Activated CD4-positive, alpha-beta T cell treated with anti-CD3 and anti-CD28 coated beads for 1 hour (primary cell): ENCODE data around the gene DCK.
"Not testable (repeated sequence)": the region's sequence is repeated elsewhere in the genome, so short reads cannot be mapped to it uniquely, and the experiment has no call there.

Experiments
- DNase-seq: peaks from one replicate; pipeline ENCODE4 v3.0.0-alpha.2; 2020

Gene DCK

GRCh38 chr4:70993181-70994068 lies at the start of gene DCK:
DCK (plus strand) TSS chr4:70993649; CDS start chr4:70993836, 187 bp downstream.
- peak; percentile 73 for DNase-seq

DNA sequence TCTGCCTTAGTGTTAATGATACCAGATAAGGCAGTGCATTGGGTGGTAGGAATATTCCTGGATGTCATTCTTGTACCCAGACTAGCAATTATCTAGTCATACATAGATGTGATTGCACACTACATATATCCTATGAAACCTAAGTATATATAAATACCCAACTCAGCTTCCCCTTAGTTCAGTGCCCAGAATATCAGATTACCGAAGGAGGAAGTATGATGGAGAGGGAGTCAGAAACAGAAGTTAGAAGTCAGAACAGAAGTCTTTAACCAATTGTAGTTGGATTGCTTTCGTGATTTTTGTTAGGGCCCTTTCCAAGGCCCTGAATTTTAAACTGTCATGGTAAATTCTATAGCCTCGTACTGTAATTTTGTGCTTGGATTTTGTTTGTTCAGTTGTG lies 48.4 kb upstream of the DCK start:
- no peak for DNase-seq

DNA sequence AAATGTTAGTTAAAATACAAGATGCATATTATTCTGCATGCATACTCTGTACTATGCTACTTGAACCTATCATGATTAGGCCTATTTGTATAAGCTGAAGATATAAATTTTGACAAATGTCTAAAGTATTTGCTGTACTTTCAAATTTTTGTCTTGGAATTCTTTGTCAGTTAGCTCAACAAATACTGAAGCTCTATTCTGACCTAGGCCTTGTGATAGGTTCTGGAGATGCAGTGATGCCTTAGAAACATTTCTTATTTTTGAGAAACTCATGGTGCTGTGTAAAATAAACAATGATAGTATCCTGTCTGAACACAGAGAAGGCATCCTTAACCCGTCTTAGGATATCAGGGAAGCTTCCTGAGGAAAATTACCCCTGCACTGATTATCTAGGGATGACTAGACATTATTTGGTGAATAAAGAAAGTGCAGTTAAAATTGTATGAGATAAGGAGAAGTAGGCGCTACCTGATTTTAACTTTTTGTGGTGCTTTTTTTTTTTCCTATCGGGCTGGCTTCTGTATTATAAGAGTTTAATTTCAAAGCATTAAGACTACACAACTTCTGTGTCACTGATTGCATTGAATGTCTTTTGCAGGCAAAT lies 47.9 kb upstream of the DCK start:
- no peak for DNase-seq

GRCh38 chr4:70946939-70947338 lies 46.5 kb upstream of the DCK start:
- no peak for DNase-seq

- no peak for DNase-seq
Observed at GRCh38 chr4:70948665-70949260, 44.7 kb upstream of the DCK start.

- DNase-seq: no peak
Observed at GRCh38 chr4:70954032-70954431, 39.4 kb upstream of the DCK start.

- no peak for DNase-seq
Observed at GRCh38 chr4:70956549-70957210, 36.8 kb upstream of the DCK start.

DNA sequence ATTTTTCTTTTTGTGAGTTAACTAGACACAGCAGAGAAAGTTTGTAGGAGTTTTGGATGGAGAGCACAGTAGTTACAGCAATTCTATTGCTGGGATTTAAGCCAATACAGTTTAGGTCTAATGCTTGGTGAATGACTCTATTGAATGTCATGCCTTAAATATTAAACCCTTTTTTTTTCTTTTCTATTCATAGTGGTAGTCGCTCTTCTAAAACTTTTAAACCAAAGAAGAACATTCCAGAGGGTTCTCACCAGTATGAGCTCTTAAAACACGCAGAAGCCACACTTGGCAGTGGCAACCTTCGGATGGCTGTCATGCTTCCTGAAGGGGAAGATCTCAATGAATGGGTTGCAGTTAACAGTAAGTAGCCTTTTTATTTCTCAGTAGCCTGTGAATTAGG lies 34.8 kb upstream of the DCK start:
- no peak for DNase-seq

DNA sequence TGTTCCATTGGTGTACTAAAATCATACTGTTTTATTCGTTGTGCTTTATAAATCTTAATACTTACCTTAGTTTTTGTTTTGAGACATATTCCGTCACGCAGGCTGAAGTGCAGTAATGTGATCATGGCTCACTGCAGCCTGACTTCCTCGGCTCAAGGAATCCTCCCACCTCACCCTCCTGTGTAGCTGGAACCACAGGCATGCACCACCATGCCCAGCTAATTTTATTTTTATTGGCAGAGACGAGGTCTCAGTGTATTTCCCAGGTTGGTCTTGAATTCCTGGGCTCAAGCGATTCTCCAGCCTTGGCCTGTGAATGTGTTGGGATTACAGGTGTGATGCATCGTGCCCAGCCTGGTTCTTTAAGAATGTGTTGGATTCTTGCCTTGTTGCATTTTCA lies 24.4 kb upstream of the DCK start:
- DNase-seq: no peak

GRCh38 chr4:70976252-70976651 lies 17.2 kb upstream of the DCK start:
- no peak for DNase-seq

GRCh38 chr4:70979445-70980008 lies 13.9 kb upstream of the DCK start:
- no peak for DNase-seq

DNA sequence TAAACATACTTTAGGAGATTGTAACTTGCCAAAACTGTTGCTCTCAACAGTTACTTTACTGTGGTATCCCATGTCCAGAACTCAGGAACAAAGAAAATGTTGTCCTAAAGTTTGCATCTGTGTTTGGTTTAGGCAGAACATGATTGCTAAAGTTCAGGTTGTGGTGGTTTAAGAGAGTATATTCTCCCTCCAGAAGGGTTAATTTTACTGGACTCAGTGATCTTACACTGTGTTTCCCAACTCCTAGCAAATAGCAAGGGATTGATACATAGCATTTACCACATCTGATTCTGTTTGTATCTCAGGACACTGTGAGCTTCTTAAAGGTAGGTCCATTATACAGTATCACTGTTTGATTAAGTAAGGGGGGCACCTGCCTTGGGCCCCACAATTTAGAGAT lies 13.3 kb upstream of the DCK start:
- DNase-seq: no peak

GRCh38 chr4:70984106-70984505 lies 9.3 kb upstream of the DCK start:
- DNase-seq: no peak

DNA sequence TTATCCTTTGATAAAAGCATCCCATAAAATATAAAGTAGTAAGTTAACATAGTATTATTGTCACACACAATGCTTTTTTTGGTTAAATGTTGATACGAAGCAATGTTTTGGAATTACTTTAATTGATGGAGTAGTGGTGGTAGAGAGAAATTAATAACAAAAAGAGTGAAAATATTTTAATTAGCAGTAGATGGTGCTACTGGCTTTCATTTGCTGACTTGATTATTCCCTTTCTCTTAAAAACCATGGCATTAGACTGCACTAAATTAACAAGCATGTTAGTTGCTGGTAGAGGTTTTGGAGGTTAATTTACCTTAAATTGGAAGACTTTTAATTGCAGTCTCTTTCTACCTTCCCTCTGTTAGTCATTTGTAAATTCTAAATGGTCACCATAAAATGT lies 8.9 kb upstream of the DCK start:
- DNase-seq: no peak

DNA sequence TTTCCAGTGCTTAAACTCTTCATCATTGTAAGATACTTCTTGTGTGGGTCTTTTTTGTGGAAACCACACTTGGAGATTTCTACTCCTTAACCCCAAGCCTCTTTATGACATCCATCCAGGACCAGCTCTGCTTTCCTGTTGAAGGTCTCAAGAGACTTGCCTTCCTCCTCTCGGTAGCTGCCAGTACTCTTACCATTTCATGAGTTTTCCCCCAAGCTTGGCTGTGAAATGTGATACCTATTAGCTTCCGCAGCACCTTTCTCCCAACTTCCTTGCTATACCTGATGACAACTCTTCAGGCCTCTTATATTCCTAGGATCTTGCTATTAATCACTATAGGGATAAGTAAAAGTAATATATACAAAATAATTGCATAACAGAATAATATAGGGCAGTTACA lies 1.9 kb upstream of the DCK start:
- DNase-seq: no peak

DNA sequence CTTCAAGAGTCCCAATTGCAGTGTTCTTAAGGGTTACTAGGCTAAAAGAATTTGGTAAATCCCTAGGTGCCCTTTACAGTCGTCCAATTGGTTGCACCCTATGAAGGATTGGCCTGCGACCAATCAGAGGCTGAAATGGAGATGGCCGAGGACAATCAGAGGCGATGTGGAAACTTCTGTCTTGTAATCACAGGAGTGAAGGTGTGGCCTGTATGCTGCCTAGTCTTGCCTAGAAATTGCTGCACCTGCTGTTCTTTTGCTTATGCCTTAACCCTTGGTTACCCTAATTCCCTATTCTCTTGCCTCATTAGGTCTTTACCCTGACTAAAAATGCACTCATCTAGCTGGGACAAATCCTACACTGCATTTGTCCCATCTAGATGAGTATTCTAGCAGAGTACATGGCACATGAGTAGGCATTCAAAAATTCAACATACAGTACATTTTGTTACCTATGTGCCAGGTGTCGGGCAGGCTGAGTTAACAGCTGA lies 1.0 kb upstream of the DCK start:
- no peak for DNase-seq

DNA sequence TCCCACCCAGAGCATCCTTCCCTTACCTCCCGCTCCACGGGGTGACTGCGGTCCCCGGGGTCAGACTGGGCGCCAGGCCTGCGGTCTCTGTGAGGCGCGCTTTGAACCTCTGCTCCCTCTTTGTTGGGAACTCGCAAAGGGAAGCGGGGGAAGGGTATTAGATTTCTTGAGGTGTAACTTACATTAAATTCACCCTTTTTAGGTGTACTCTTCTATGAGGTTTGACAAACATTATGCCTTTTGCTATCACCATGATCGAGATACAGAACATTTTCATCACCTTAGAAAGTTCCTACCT lies 569 bp downstream of the DCK start:
- no peak for DNase-seq

DNA sequence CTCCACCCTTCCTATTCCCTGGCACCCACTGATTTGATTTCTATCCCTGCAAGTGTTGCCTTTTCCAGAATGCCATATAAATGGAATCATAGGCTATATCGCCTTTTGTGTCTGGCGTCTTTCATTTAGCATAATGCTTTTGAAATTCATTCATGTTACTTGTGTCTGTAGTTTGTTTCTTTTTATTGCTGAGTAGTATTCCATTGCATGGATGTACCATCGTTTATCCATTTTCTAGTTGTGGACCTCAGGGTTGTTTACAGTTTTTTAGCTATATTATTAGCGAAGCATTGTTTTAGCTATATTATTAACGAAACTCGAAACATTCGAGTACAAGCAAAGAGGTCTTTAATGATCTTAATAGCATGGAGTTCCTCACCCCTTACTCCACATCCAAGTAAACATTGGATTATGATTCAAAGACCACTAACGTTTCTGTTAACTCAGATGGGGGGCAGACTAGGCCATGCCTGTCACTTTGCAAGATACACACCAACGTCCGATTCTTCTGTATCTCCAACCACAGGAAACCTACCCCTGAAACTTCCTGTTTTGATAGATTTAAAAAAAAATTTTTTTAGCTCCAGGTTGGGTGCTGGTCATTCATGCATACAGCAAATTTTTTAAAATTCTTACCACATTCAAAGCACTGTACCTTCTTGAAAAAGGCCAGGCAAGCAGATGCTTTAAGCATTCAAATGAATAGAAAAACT lies 1.1 kb downstream of the DCK start:
- no peak for DNase-seq

DNA sequence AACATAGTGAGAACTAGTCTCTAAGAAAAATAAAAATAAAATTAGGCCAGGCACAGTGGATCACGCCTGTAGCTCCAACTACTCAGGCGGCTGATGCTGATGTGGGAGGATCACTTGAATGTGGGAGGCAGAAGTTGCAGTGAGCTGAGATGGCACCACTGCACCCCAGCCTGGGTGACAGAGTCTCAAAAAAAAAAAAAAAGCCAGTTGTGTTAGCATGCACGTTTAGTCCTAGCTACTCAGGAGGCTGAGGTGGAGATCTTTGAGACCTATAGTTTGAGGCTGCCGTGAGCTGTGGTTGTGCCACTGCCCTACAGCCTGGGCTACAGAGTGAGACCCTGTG lies 2.5 kb downstream of the DCK start:
- DNase-seq: no peak

GRCh38 chr4:70997036-70997435 lies 3.6 kb downstream of the DCK start:
- DNase-seq: no peak

DNA sequence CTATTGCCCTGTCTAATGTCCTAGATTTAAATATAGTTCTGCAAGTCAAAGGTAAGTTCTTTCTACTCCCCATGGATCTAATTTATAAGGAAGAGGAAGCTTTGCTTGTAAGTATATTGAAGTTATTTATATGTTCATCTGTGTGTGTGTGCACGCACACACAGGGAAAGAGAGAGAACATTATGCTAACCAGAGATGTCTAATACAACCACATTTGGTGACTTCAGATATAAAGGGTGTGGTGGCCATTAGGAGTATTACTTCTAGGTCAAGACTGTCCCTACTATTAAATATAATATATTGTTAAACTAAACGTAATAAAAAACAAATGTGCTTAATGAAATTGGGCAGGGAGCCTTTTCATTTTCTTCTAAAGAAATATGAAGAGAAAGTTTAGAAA lies 4.1 kb downstream of the DCK start:
- DNase-seq: no peak

DNA sequence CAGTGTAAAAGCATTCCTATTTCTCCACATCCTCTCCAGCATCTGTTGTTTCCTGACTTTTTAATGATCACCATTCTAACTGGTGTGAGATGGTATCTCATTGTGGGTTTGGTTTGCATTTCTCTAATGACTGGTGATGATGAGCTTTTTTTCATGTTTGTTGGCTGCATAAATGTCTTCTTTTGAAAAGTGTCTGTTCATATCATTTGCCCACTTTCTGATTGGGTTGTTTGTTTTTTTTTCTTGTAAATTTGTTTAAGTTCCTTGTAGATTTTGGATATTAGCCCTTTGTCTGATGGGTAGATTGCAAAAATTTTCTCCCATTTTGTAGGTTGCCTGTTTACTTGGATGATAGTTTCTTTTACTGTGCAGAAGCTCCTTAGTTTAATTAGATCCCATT lies 6.2 kb downstream of the DCK start:
- DNase-seq: not testable (repeated sequence)

GRCh38 chr4:71001363-71001762 lies 7.9 kb downstream of the DCK start:
- DNase-seq: not testable (repeated sequence)
